NB4 (cell line): ENCODE results near the gene SSTR1.

Experiments
- POLR2A ChIP-seq: IDR thresholded peaks from 2 replicates; pipeline ENCODE4 v1.6.1; 2011; ENCODE audit warnings: mild to moderate bottlenecking; ENCODE audit not compliant: insufficient read length; ENCODE audit errors: extremely low read depth
- TF ChIP-seq, protein P1 (sequence below): IDR thresholded peaks from one replicate; pipeline ENCODE4 v1.5.1; 2012; ENCODE audit warnings: low read depth, low read length

DNA sequence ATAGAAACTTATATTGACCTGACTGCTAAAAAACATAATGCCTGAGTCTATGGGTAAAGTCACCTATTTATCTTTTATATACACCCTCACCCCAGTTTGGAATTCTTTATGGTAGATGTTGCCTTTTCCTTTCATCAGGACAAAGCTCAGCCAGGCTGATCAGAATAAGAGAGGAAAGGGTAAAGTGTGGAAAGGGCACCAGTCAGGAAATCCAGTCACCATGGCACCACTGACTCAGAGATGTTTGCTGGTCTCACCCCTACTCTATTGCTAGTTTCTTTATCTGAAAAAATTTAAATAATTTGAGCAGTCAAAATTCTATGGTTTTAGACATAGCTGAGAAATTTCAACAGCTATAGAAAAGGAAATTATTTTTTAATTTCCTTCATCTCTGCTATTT, 49.2 kb upstream of the SSTR1 start:
- TF ChIP-seq, protein P1, sequence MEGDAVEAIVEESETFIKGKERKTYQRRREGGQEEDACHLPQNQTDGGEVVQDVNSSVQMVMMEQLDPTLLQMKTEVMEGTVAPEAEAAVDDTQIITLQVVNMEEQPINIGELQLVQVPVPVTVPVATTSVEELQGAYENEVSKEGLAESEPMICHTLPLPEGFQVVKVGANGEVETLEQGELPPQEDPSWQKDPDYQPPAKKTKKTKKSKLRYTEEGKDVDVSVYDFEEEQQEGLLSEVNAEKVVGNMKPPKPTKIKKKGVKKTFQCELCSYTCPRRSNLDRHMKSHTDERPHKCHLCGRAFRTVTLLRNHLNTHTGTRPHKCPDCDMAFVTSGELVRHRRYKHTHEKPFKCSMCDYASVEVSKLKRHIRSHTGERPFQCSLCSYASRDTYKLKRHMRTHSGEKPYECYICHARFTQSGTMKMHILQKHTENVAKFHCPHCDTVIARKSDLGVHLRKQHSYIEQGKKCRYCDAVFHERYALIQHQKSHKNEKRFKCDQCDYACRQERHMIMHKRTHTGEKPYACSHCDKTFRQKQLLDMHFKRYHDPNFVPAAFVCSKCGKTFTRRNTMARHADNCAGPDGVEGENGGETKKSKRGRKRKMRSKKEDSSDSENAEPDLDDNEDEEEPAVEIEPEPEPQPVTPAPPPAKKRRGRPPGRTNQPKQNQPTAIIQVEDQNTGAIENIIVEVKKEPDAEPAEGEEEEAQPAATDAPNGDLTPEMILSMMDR = no peak
- TF ChIP-seq POLR2A = no peak
